ENCODE results near the gene PIGS.

GRCh38 chr17:28578246-28579195, 7.2 kb upstream of the PIGS start:
- TF ChIP-seq CTCF (IDR thresholded peaks at IDR 0.05) (no peak), POLR2A (IDR thresholded peaks at IDR 0.05) (no peak)
